CD4-positive, alpha-beta T cell treated with Interferon gamma for 1 hour (primary cell): ENCODE results near the gene PTPN7.
A peak's percentile ranks its signal among the peaks of the same experiment; 100 is the strongest.
"Not testable (repeated sequence)": the region's sequence is repeated elsewhere in the genome, so short reads cannot be mapped to it uniquely, and the experiment has no call there.

ENCODE experiments used
- DNase-seq: peaks from one replicate; pipeline ENCODE4 v3.0.0-alpha.2; 2020

Gene PTPN7

GRCh38 chr1:202150602-202151001 is 9.8 kb downstream of the PTPN7 start:
- DNase-seq: no peak

DNA sequence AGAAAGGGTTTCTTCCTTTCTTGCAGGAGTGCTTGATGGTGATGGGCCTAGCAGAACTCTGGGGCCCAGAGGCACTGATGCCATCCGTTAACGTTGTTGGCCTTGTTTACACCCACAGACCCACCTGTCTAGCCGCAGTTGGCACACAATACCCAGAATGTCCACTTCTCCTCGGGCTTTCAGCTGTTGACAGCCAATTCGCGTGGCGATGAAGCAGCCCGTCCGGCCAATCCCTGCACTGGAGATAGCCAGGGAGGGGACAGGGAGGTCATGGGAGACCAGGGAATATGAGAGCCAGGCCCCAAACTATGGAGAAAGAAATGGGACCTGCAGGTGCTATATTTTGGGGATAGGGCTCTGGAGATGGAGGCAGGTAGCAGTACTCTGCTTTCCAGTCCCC is 10.2 kb downstream of the PTPN7 start:
- DNase-seq: no peak

- DNase-seq: no peak
These were observed 10.8 kb downstream of the PTPN7 start for GRCh38 chr1:202149566-202149965.

- DNase-seq: no peak
These were observed 12.0 kb downstream of the PTPN7 start for GRCh38 chr1:202148391-202148790.

GRCh38 chr1:202146993-202147392 is 13.4 kb downstream of the PTPN7 start:
- no peak for DNase-seq

DNA sequence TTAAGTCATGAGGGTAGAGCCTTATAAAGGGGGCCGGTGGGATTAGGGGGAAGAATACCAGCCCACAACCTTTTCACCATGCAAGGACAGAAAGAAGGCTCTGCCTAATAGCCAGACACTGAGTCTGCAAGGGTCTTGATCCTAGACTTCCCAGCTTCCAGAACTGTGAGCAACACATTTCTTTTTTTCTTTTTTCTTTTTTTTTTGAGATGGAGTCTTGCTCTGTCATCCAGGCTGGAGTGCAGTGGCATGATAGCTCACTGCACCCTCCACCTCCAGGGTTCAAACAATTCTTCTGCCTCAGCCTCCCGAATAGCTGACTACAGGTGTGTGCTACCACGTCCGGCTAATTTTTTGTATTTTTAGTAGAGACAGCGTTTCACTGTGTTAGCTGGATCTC is 14.1 kb downstream of the PTPN7 start:
- no peak for DNase-seq

DNA sequence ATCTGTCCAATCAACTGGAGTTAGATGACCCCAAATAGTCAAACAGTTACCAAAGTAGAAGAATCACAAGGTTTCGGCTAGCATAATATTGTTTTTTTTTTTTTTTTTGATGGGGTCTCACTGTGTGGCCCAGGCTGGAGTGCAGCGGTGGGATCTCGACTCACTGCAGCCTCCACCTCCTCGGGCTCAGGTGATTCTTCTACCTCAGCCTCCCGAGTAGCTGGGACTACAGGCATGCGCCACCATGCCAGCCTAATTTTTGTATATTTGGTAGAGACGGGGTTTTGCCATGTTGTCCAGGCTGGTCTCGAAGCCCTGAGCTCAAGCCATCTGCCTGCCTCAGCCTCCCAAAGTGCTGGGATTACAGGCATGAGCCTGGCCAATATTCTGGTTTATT is 14.7 kb downstream of the PTPN7 start:
- not testable (repeated sequence) for DNase-seq

DNA sequence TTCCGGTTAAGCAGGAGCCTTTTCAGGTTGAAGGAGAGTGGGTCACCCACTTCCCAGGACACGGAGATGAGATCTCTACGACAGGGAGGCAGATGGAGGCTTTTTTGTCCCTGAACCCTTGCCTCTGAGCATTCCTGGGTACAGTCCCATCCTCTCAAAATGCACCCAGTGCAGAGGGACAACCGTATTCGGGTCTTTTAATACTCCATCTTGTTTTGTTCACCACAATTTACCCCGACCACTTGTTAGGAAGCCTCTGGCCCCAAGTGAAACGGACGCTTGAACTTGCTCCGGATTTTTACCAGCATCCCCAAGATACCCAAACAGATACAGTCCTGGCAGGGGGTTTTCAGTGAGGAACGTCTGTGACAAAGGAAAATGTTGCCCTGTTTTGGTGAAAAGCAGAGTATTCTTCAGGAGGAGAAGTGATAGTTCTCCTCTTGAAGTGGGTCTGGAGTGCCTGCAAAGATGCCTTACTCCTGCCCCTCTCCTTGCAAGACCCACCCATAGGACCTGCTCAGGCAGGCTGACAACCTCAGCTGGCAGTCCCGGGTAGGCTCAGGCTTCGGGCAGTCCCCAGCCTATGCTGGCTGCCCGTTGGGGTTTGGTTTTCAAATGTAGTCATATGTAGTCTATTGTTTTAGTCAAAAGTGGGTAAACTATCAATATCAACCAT is 15.2 kb downstream of the PTPN7 start:
- DNase-seq: peak; percentile 24

DNA sequence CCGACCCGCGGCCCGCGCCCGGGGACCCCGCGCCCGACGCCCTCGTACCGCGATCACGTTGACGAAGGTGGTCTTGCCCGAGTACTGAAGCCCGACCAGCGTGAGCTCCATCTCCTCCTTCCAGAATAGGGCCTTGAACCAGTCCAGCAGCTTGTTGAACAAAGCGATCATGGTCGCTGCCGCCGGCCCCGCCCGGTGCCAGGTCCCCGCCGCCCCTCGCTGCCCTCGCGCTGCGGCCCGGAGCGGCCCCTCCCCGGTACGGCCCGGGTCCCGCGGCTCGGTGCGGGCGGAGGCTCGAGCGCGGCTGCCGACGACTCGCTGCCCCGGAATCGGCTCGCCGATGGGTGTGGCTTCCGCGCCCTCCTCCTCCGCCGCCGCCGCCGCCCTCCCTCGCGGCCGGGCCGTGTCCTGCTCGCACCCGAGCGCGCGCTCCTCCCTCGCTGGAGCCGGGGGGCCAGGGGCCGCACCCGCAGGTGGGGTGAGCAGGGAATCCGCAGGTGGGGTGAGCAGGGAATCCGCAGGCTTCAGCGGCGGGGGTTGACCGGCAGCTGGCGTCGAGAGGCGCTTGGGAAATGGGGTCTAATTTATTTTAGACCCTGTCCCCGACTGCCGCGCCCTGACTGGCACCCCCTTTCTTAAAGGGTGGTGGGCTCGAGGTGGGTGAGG is 15.9 kb downstream of the PTPN7 start, which contains the start of gene ARL8A:
TSS of gene ARL8A (minus strand) at position 336 of the 666 bp plus-strand sequence. CDS start at position 171, 165 bp downstream.
- peak; percentile 67 for DNase-seq

DNA sequence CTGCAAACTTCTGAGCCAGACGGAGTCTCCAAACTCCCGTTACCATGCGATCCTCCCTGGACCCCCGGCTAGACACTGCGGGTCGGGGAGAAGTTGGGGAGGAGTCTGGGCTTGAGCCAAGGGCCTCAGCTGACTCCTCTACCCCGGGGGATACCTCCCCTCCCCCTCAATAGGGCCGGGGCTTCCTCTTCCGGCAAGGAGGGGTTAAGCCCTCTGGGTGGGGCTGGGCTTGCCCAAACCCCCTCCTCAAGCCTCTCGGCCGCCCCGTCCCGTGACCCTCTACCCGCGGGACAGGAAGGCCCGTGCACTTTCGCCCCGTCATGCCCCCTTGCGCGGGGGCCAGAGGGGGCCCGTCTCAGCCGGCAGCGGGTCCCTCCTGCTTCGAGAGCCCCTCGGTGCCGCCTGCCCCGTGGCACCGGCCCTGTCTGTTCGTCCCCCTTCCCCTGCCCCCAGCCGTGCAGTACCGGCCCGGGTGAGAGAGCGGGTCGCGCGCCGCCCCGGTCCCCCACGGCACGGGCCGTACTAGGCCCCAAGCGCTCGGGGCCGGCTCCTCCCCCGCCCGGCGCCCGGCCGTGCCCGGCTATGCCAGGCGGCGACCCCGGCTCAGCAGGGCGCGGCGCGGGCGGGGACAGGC is 16.5 kb downstream of the PTPN7 start:
- peak; percentile 36 for DNase-seq

GRCh38 chr1:202143011-202143767 is 17.2 kb downstream of the PTPN7 start:
- DNase-seq: no peak

- not testable (repeated sequence) for DNase-seq
These were observed 18.9 kb downstream of the PTPN7 start for GRCh38 chr1:202141468-202141867.

GRCh38 chr1:202140833-202141232 is 19.6 kb downstream of the PTPN7 start:
- no peak for DNase-seq

- peak; percentile 47 for DNase-seq
These were observed 25.1 kb downstream of the PTPN7 start for GRCh38 chr1:202135221-202135721.

- no peak for DNase-seq
These were observed 25.7 kb downstream of the PTPN7 start for GRCh38 chr1:202134645-202135172.

DNA sequence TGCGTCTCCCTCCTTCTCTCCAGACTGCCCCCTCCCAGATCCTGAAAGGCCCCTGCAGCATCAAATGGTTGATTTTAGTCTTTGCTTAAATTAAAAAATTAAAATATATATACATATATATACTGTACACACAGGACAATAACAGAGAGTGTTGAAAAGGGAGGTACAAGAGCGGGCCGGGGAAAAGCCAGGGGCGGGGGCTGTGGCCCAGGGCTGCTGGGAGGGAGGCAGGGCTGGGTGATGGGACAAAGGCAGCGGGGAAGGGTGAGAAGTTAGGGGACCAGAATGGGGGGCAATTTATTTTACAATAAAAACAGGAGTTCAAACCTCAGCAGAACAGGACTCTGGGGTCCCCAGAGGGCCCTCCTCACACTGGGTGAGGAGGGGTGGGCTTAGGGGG is 26.4 kb downstream of the PTPN7 start:
- DNase-seq: no peak

- DNase-seq: no peak
These were observed 26.9 kb downstream of the PTPN7 start for GRCh38 chr1:202133496-202133895.

GRCh38 chr1:202133001-202133400 is 27.4 kb downstream of the PTPN7 start:
- no peak for DNase-seq

DNA sequence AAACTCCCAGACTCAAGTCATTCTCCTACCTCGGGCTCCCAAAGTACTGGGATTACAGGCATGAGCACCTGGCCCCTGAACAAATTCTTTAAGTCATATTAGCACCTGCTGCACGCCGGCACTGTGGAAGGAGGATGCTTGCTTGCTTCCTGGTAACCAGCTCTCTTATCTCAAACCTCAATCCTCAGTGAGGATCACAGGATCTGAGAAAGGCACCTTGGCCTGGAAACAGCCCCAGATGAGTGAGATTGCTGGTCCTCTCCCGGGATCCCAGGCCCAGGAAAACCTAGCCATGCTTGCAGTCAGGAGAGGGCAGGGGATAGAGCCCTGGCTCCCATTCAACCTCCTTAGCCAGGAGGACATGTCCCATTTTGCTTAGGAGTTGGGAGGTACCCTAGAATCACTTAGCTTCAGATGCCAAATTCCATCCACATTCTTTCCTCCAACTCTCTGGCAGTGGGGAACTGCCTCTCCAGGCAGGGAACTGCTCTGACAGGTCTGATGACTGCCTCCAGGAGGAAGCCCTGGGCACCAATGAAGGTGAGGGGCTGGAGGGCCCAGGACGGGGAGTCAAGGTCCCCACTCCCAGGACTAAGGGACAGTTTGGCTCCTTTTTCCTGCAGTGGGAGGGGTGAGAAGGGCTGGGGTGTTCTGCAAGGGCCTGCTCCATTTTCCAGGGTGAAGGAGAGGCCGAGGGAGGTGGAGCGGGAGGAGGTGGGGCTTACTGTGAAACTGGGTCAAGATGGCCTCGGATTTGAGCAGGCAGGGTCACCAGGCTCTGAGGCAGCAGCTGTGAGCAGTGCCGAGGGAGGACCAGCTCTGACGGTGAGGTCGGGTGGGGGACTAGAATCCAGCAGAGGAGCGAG is 28.2 kb downstream of the PTPN7 start:
- no peak for DNase-seq

GRCh38 chr1:202130816-202131522 is 29.4 kb downstream of the PTPN7 start:
- no peak for DNase-seq

DNA sequence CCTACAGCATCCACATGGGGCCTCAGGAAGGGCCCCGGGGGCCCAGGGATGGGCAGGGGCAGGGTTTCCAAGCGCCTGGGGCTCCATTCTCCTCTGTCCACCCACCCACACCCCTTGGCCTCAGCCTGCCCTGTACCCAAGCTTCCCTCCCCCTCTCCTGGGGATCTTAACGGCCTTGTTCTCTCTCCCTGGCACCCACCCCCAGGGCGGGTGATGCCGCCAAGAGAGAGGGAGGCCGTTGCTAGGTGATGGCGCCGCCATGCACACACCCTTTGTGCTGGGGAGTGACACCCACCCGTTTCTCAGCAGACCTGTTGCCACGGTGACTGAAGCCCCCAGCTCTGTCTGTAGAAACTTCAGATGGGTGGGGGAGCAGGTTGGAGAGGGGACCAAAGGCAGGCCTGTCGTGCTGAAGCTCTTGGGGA is 30.1 kb downstream of the PTPN7 start:
- no peak for DNase-seq
